ENCODE results near the gene TMBIM6.
"Not testable (repeated sequence)": the region's sequence is repeated elsewhere in the genome, so short reads cannot be mapped to it uniquely, and the experiment has no call there.

Gene TMBIM6

GRCh38 chr12:49740930-49741881 lies at the start of gene TMBIM6:
Gene TMBIM6, plus strand, starts transcription at chr12:49741557. Its CDS starts 10,937 bp downstream, at chr12:49752494.
- peak; percentile 98 to 99 for DNase-seq

- no peak for DNase-seq
These were observed 48.5 kb upstream of the TMBIM6 start for GRCh38 chr12:49692851-49693250.

GRCh38 chr12:49693931-49694444 lies 47.4 kb upstream of the TMBIM6 start:
- DNase-seq, result no peak

- no peak for DNase-seq
These were observed 44.6 kb upstream of the TMBIM6 start for GRCh38 chr12:49696723-49697122.

- DNase-seq, result no peak
These were observed 43.5 kb upstream of the TMBIM6 start for GRCh38 chr12:49697808-49698207.

- no peak for DNase-seq
These were observed 42.5 kb upstream of the TMBIM6 start for GRCh38 chr12:49698619-49699545.

GRCh38 chr12:49702009-49702408 lies 39.3 kb upstream of the TMBIM6 start:
- no peak for DNase-seq

- no peak for DNase-seq
These were observed 38.6 kb upstream of the TMBIM6 start for GRCh38 chr12:49702676-49703215.

- no peak for DNase-seq
These were observed 37.7 kb upstream of the TMBIM6 start for GRCh38 chr12:49703647-49704137.

- DNase-seq, result no peak
These were observed 35.8 kb upstream of the TMBIM6 start for GRCh38 chr12:49705479-49706134.

GRCh38 chr12:49706351-49707127 lies 34.8 kb upstream of the TMBIM6 start:
- no peak for DNase-seq

GRCh38 chr12:49707128-49707811 lies 34.1 kb upstream of the TMBIM6 start, which contains the start of gene FMNL3:
Gene FMNL3, minus strand, starts transcription at chr12:49707405. Its CDS starts 225 bp downstream, at chr12:49707180.
- DNase-seq, result peak; percentile 86 to 97

- DNase-seq, result no peak
These were observed 33.6 kb upstream of the TMBIM6 start for GRCh38 chr12:49707812-49708147.

- no peak for DNase-seq
These were observed 32.5 kb upstream of the TMBIM6 start for GRCh38 chr12:49708851-49709250.

- DNase-seq, result not testable (repeated sequence)
These were observed 27.4 kb upstream of the TMBIM6 start for GRCh38 chr12:49713952-49714351.

GRCh38 chr12:49716553-49716952 lies 24.8 kb upstream of the TMBIM6 start:
- DNase-seq, result no peak

- DNase-seq, result not testable (repeated sequence)
These were observed 23.6 kb upstream of the TMBIM6 start for GRCh38 chr12:49717800-49718199.

GRCh38 chr12:49720214-49720613 lies 21.1 kb upstream of the TMBIM6 start:
- no peak for DNase-seq

- DNase-seq, result not testable (repeated sequence)
These were observed 20.0 kb upstream of the TMBIM6 start for GRCh38 chr12:49721355-49721754.

GRCh38 chr12:49728446-49728845 lies 12.9 kb upstream of the TMBIM6 start:
- no peak for DNase-seq

- DNase-seq, result no peak
These were observed 11.3 kb upstream of the TMBIM6 start for GRCh38 chr12:49730050-49730449.
